ENCODE measurements around the gene LPCAT1. TPM values are rescaled to one million over a fixed set of nuclear protein-coding genes. Genes with fewer than 3 reads are reported as not detected.
"Not testable (repeated sequence)": the region's sequence is repeated elsewhere in the genome, so short reads cannot be mapped to it uniquely, and the experiment has no call there.

The LPCAT1 gene
- total RNA-seq, 2 experiments from 2014 or later: 60.8 to 68.3 TPM

GRCh38 chr5:1429496-1429895 is 94.3 kb downstream of the LPCAT1 start:
- H3K27ac Mint-ChIP-seq: no peak overlapping the region
- no peaks in the 10 kb centered on the region for H3K4me1 Mint-ChIP-seq (ENCODE audit: low read depth)

GRCh38 chr5:1429066-1429465 is 94.7 kb downstream of the LPCAT1 start:
- ATAC-seq (no peak), DNase-seq (no peak)
- Mint-ChIP-seq H3K4me3 (no peak overlapping the region), H3K4me1 (ENCODE audit: low read depth) (no peaks in the 10 kb centered on the region), H3K36me3 (ENCODE audit: low read depth) (peaks cover 2% of the 10 kb centered on the region), H3K9me3 (ENCODE audit: insufficient read depth) (peaks cover 43% of the 10 kb centered on the region), H3K27me3 (ENCODE audit: low read depth) (peaks cover 2% of the 10 kb centered on the region), H3K27ac (no peak overlapping the region)
- ChIA-PET POLR2A (no interaction called here), CTCF (no interaction called here)

More at GRCh38 chr5:1429496-1429895, 94.3 kb downstream of the LPCAT1 start:
- POLR2A ChIA-PET: no interaction called here
- Mint-ChIP-seq H3K9me3 (ENCODE audit: insufficient read depth) (peaks cover 43% of the 10 kb centered on the region), H3K4me3 (no peak overlapping the region), H3K27me3 (ENCODE audit: low read depth) (peaks cover 2% of the 10 kb centered on the region), H3K36me3 (ENCODE audit: low read depth) (peaks cover 2% of the 10 kb centered on the region)
- CTCF ChIA-PET: no interaction called here
- no peak for DNase-seq
- no peak for ATAC-seq

- peaks cover 43% of the 10 kb centered on the region for H3K9me3 Mint-ChIP-seq (ENCODE audit: insufficient read depth)
- H3K27ac Mint-ChIP-seq: no peak overlapping the region
- DNase-seq (no peak), ATAC-seq (no peak)
- H3K36me3 Mint-ChIP-seq (ENCODE audit: low read depth): peaks cover 2% of the 10 kb centered on the region
- H3K4me3 Mint-ChIP-seq: no peak overlapping the region
- POLR2A ChIA-PET: no interaction called here
- H3K27me3 Mint-ChIP-seq (ENCODE audit: low read depth): peaks cover 2% of the 10 kb centered on the region
- CTCF ChIA-PET: no interaction called here
- H3K4me1 Mint-ChIP-seq (ENCODE audit: low read depth): no peaks in the 10 kb centered on the region
These were observed 95.7 kb downstream of the LPCAT1 start for GRCh38 chr5:1428107-1428506.

- DNase-seq (no peak), ATAC-seq (no peak)
- Mint-ChIP-seq H3K9me3 (ENCODE audit: insufficient read depth) (peaks cover 31% of the 10 kb centered on the region), H3K4me1 (ENCODE audit: low read depth) (no peaks in the 10 kb centered on the region), H3K4me3 (no peak overlapping the region), H3K36me3 (ENCODE audit: low read depth) (peaks cover 2% of the 10 kb centered on the region), H3K27me3 (ENCODE audit: low read depth) (peaks cover 2% of the 10 kb centered on the region), H3K27ac (no peak overlapping the region)
- ChIA-PET POLR2A (no interaction called here), CTCF (no interaction called here)
These were observed 99.0 kb downstream of the LPCAT1 start for GRCh38 chr5:1424716-1425115.

GRCh38 chr5:1423901-1424603 is 99.7 kb downstream of the LPCAT1 start:
- peaks cover 2% of the 10 kb centered on the region for H3K27me3 Mint-ChIP-seq (ENCODE audit: low read depth)
- H3K4me1 Mint-ChIP-seq (ENCODE audit: low read depth): no peaks in the 10 kb centered on the region
- DNase-seq: no peak
- no peak overlapping the region for H3K27ac Mint-ChIP-seq
- H3K4me3 Mint-ChIP-seq: no peak overlapping the region
- H3K36me3 Mint-ChIP-seq (ENCODE audit: low read depth): peaks cover 2% of the 10 kb centered on the region
- ATAC-seq: no peak
- ChIA-PET POLR2A (no interaction called here), CTCF (no interaction called here)
- H3K9me3 Mint-ChIP-seq (ENCODE audit: insufficient read depth): peaks cover 25% of the 10 kb centered on the region

GRCh38 chr5:1422522-1422921 is 101.2 kb downstream of the LPCAT1 start:
- H3K36me3 Mint-ChIP-seq (ENCODE audit: low read depth); DNase-seq; ATAC-seq; H3K27ac Mint-ChIP-seq; CTCF ChIA-PET; POLR2A ChIA-PET; H3K4me1 Mint-ChIP-seq (ENCODE audit: low read depth); H3K4me3 Mint-ChIP-seq; H3K27me3 Mint-ChIP-seq (ENCODE audit: low read depth): not testable (repeated sequence)
- H3K9me3 Mint-ChIP-seq (ENCODE audit: insufficient read depth): peaks cover 11% of the 10 kb centered on the region

- ATAC-seq (no peak), DNase-seq (no peak)
- Mint-ChIP-seq H3K4me3 (no peak overlapping the region), H3K27me3 (ENCODE audit: low read depth) (peaks cover 2% of the 10 kb centered on the region), H3K9me3 (ENCODE audit: insufficient read depth) (peaks cover 3% of the 10 kb centered on the region), H3K4me1 (ENCODE audit: low read depth) (no peaks in the 10 kb centered on the region), H3K27ac (no peak overlapping the region), H3K36me3 (ENCODE audit: low read depth) (no peaks in the 10 kb centered on the region)
- POLR2A ChIA-PET: no interaction called here
- CTCF ChIA-PET: no interaction called here
These were observed 102.0 kb downstream of the LPCAT1 start for GRCh38 chr5:1421521-1422341.

- Mint-ChIP-seq H3K27me3 (ENCODE audit: low read depth) (no peaks in the 10 kb centered on the region), H3K4me1 (ENCODE audit: low read depth) (no peaks in the 10 kb centered on the region), H3K4me3 (no peak overlapping the region), H3K9me3 (ENCODE audit: insufficient read depth) (no peaks in the 10 kb centered on the region), H3K36me3 (ENCODE audit: low read depth) (no peaks in the 10 kb centered on the region), H3K27ac (no peak overlapping the region)
- DNase-seq (no peak), ATAC-seq (no peak)
- CTCF ChIA-PET: no interaction called here
- POLR2A ChIA-PET: interaction anchor here (0.9 kb wide), 1 partner anchor 29 kb away, joined by 3 read pairs; no protein-coding TSS in a partner anchor
These were observed 103.3 kb downstream of the LPCAT1 start for GRCh38 chr5:1420211-1421195.

- Mint-ChIP-seq H3K27ac (no peak overlapping the region), H3K36me3 (ENCODE audit: low read depth) (no peaks in the 10 kb centered on the region), H3K4me3 (no peak overlapping the region), H3K4me1 (ENCODE audit: low read depth) (no peaks in the 10 kb centered on the region), H3K9me3 (ENCODE audit: insufficient read depth) (no peaks in the 10 kb centered on the region), H3K27me3 (ENCODE audit: low read depth) (no peaks in the 10 kb centered on the region)
- DNase-seq (no peak), ATAC-seq (no peak)
- ChIA-PET CTCF (no interaction called here), POLR2A (interaction anchor here (0.9 kb wide), 1 partner anchor 30 kb away, joined by 3 read pairs; no protein-coding TSS in a partner anchor)
These were observed 104.1 kb downstream of the LPCAT1 start for GRCh38 chr5:1419476-1420210.

- DNase-seq: no peak
- POLR2A ChIA-PET: no interaction called here
- CTCF ChIA-PET: no interaction called here
- Mint-ChIP-seq H3K4me3 (no peak overlapping the region), H3K9me3 (ENCODE audit: insufficient read depth) (no peaks in the 10 kb centered on the region), H3K36me3 (ENCODE audit: low read depth) (no peaks in the 10 kb centered on the region), H3K27me3 (ENCODE audit: low read depth) (no peaks in the 10 kb centered on the region), H3K4me1 (ENCODE audit: low read depth) (no peaks in the 10 kb centered on the region), H3K27ac (no peak overlapping the region)
- ATAC-seq: no peak
These were observed 104.9 kb downstream of the LPCAT1 start for GRCh38 chr5:1418921-1419280.

- Mint-ChIP-seq H3K9me3 (ENCODE audit: insufficient read depth) (no peaks in the 10 kb centered on the region), H3K27ac (no peak overlapping the region), H3K36me3 (ENCODE audit: low read depth) (no peaks in the 10 kb centered on the region), H3K4me1 (ENCODE audit: low read depth) (no peaks in the 10 kb centered on the region), H3K27me3 (ENCODE audit: low read depth) (no peaks in the 10 kb centered on the region), H3K4me3 (no peak overlapping the region)
- ATAC-seq (no peak), DNase-seq (no peak)
- CTCF ChIA-PET: no interaction called here
- POLR2A ChIA-PET: no interaction called here
These were observed 105.4 kb downstream of the LPCAT1 start for GRCh38 chr5:1418238-1418920.
